ENCODE data around the gene PIK3C2G.

Gene PIK3C2G

GRCh38 chr12:18422871-18423270 lies 161.6 kb downstream of the PIK3C2G start:
- H3K4me2 ChIP-seq (ENCODE audit: insufficient read depth, low read length), result no peak overlapping the region

DNA sequence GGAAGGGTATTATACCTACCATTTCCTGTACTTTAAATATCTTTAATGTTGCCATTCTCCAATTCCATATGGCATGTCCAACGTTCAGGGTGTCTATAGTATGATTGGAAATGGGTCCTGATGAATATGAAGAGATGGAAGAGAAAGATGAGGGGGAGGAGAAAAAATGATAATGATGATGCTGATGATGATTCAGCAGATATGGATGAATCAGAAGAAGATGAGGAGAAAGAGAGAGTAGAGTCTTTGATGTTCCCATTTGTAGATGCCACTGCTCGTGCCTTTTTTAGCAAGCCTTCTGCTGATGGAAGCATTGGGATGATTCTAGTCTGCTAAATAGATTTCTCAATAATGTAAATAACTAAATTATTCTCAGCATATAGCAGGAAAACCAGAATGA lies 163.5 kb downstream of the PIK3C2G start:
- TF ChIP-seq CTCF (IDR thresholded peaks at IDR 0.05; ENCODE audit: borderline replicate concordance, extremely low read depth, low read length, poor library complexity, severe bottlenecking), result no peak
- TF ChIP-seq EZH2 (IDR thresholded peaks at IDR 0.05; ENCODE audit: borderline replicate concordance, low read depth, low read length, severe bottlenecking), result no peak
- H4K20me1 ChIP-seq (ENCODE audit: insufficient read depth, low read length), result no peaks in the 10 kb centered on the region
- no peak overlapping the region for H2AFZ ChIP-seq (ENCODE audit: low read depth, low read length)
- no peaks in the 10 kb centered on the region for H3K27me3 ChIP-seq (ENCODE audit: insufficient read depth, low read length, poor library complexity)
- no peaks in the 10 kb centered on the region for H3K36me3 ChIP-seq (ENCODE audit: insufficient read depth, low read length)
- no peak overlapping the region for H3K4me2 ChIP-seq (ENCODE audit: insufficient read depth, low read length)
- DNase-seq (no peak), ATAC-seq (ENCODE audit: insufficient read depth, low read depth) (no peak)
- H3K9me3 ChIP-seq (ENCODE audit: insufficient read depth, low read length, severe bottlenecking), result no peaks in the 10 kb centered on the region
- H3K4me3 ChIP-seq (ENCODE audit: low read depth in 1 of 2, low read length in 2 of 2), result no peak overlapping the region
- no peaks in the 10 kb centered on the region for H3K4me1 ChIP-seq (ENCODE audit: insufficient read depth, low read length)
- no peak overlapping the region for H3K27ac ChIP-seq (ENCODE audit: low read length)
- H3K79me2 ChIP-seq (ENCODE audit: insufficient read depth, low read length), result no peaks in the 10 kb centered on the region
- H3K9ac ChIP-seq (ENCODE audit: low read depth, low read length), result no peak overlapping the region

More at GRCh38 chr12:18422871-18423270, 161.6 kb downstream of the PIK3C2G start:
- DNase-seq, result no peak
- Histone ChIP-seq H3K79me2 (ENCODE audit: insufficient read depth, low read length) (no peaks in the 10 kb centered on the region), H3K27me3 (ENCODE audit: insufficient read depth, low read length, poor library complexity) (no peaks in the 10 kb centered on the region), H3K36me3 (ENCODE audit: insufficient read depth, low read length) (no peaks in the 10 kb centered on the region), H3K27ac (ENCODE audit: low read length) (no peak overlapping the region), H4K20me1 (ENCODE audit: insufficient read depth, low read length) (no peaks in the 10 kb centered on the region), H3K4me3 (ENCODE audit: low read depth in 1 of 2, low read length in 2 of 2) (no peak overlapping the region), H2AFZ (ENCODE audit: low read depth, low read length) (no peak overlapping the region), H3K9me3 (ENCODE audit: insufficient read depth, low read length, severe bottlenecking) (no peaks in the 10 kb centered on the region), H3K9ac (ENCODE audit: low read depth, low read length) (no peak overlapping the region), H3K4me1 (ENCODE audit: insufficient read depth, low read length) (no peaks in the 10 kb centered on the region)
- TF ChIP-seq CTCF (IDR thresholded peaks at IDR 0.05; ENCODE audit: borderline replicate concordance, extremely low read depth, low read length, poor library complexity, severe bottlenecking) (no peak), EZH2 (IDR thresholded peaks at IDR 0.05; ENCODE audit: borderline replicate concordance, low read depth, low read length, severe bottlenecking) (no peak)
- ATAC-seq (ENCODE audit: insufficient read depth, low read depth), result no peak

DNA sequence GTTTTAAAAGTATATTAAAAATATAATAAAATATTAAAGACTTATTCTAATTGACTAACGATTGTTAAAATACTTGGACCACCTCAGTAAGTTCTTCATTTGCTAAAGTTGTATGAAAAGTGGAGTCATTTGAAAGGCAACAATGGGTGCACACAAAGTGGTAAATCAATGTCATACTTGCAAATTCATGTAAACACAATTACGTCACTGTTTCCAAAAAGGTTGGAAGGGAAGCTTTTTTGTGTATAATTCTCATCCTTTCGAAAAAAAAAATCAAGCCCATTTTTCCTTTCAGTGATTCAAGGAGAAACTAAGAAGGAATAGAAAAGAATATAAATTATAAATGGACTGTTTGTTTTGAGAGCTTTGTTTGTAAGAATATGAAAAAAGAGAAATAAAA lies 166.2 kb downstream of the PIK3C2G start:
- TF ChIP-seq CTCF (IDR thresholded peaks at IDR 0.05; ENCODE audit: borderline replicate concordance, extremely low read depth, low read length, poor library complexity, severe bottlenecking), result no peak
- Histone ChIP-seq H3K79me2 (ENCODE audit: insufficient read depth, low read length) (no peaks in the 10 kb centered on the region), H2AFZ (ENCODE audit: low read depth, low read length) (no peak overlapping the region), H3K4me1 (ENCODE audit: insufficient read depth, low read length) (no peaks in the 10 kb centered on the region), H3K36me3 (ENCODE audit: insufficient read depth, low read length) (no peaks in the 10 kb centered on the region), H4K20me1 (ENCODE audit: insufficient read depth, low read length) (no peaks in the 10 kb centered on the region), H3K4me3 (ENCODE audit: low read depth in 1 of 2, low read length in 2 of 2) (no peak overlapping the region), H3K9me3 (ENCODE audit: insufficient read depth, low read length, severe bottlenecking) (no peaks in the 10 kb centered on the region), H3K4me2 (ENCODE audit: insufficient read depth, low read length) (no peak overlapping the region), H3K27me3 (ENCODE audit: insufficient read depth, low read length, poor library complexity) (no peaks in the 10 kb centered on the region), H3K27ac (ENCODE audit: low read length) (no peak overlapping the region), H3K9ac (ENCODE audit: low read depth, low read length) (no peak overlapping the region)
- ATAC-seq (ENCODE audit: insufficient read depth, low read depth) (no peak), DNase-seq (no peak)

DNA sequence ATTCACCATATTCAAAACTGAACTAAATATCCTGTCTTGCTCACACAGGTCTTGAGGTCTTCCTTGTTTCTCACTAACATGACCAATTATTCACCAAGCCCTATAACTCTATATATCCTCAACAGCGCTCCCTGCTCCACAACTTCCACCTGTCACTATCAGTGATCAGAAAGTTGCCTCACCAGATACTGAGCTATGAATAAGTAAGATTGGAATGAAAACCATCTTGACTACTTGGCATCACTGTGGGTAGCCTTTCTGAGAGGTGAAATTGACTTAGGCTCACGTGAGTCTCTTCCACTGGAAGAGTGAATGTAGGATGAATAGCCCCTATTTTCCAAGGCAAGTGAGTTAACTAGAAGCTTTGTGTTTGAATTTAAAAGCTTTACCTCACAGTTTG lies 167.1 kb downstream of the PIK3C2G start:
- TF ChIP-seq EZH2 (IDR thresholded peaks at IDR 0.05; ENCODE audit: borderline replicate concordance, low read depth, low read length, severe bottlenecking) (no peak), CTCF (IDR thresholded peaks at IDR 0.05; ENCODE audit: borderline replicate concordance, extremely low read depth, low read length, poor library complexity, severe bottlenecking) (no peak)

More for the DNA sequence above, 167.1 kb downstream of the PIK3C2G start:
- Histone ChIP-seq H3K9ac (ENCODE audit: low read depth, low read length) (no peak overlapping the region), H3K27me3 (ENCODE audit: insufficient read depth, low read length, poor library complexity) (no peaks in the 10 kb centered on the region), H2AFZ (ENCODE audit: low read depth, low read length) (no peak overlapping the region), H3K4me2 (ENCODE audit: insufficient read depth, low read length) (no peak overlapping the region), H3K79me2 (ENCODE audit: insufficient read depth, low read length) (no peaks in the 10 kb centered on the region), H3K36me3 (ENCODE audit: insufficient read depth, low read length) (no peaks in the 10 kb centered on the region), H3K9me3 (ENCODE audit: insufficient read depth, low read length, severe bottlenecking) (no peaks in the 10 kb centered on the region), H3K4me3 (ENCODE audit: low read depth in 1 of 2, low read length in 2 of 2) (no peak overlapping the region), H3K4me1 (ENCODE audit: insufficient read depth, low read length) (no peaks in the 10 kb centered on the region), H4K20me1 (ENCODE audit: insufficient read depth, low read length) (no peaks in the 10 kb centered on the region), H3K27ac (ENCODE audit: low read length) (no peak overlapping the region)
- no peak for ATAC-seq (ENCODE audit: insufficient read depth, low read depth)
- no peak for DNase-seq

Measured in DND-41 (cell line).